Femur (tissue), 1 donor: ENCODE results near the gene PCARE.
A peak's percentile ranks its signal among the peaks of the same experiment; 100 is the strongest.
"Not testable (repeated sequence)": the region's sequence is repeated elsewhere in the genome, so short reads cannot be mapped to it uniquely, and the experiment has no call there.

Source experiments
- DNase-seq: peaks from one replicate; pipeline ENCODE4 v3.0.0-alpha.2; 2017

Gene PCARE

GRCh38 chr2:29090311-29090710, 16.0 kb upstream of the PCARE start:
- DNase-seq, result not testable (repeated sequence)

- DNase-seq, result no peak
These were observed 10.2 kb upstream of the PCARE start for GRCh38 chr2:29084554-29084953.

GRCh38 chr2:29082804-29083495, 8.6 kb upstream of the PCARE start:
- DNase-seq, result no peak

- no peak for DNase-seq
These were observed 6.8 kb upstream of the PCARE start for GRCh38 chr2:29080886-29081743.

GRCh38 chr2:29079887-29080286, 5.6 kb upstream of the PCARE start:
- no peak for DNase-seq

GRCh38 chr2:29075894-29076705, 1.8 kb upstream of the PCARE start:
- DNase-seq, result no peak

GRCh38 chr2:29073933-29074332, 390 bp downstream of the PCARE start:
- no peak for DNase-seq

- DNase-seq, result no peak
These were observed 1.2 kb downstream of the PCARE start for GRCh38 chr2:29072971-29073725.

- no peak for DNase-seq
These were observed 2.1 kb downstream of the PCARE start for GRCh38 chr2:29072251-29072650.

GRCh38 chr2:29071032-29071975, 3.0 kb downstream of the PCARE start:
- DNase-seq, result no peak

GRCh38 chr2:29070526-29070925, 3.8 kb downstream of the PCARE start:
- DNase-seq, result no peak

GRCh38 chr2:29068513-29068912, 5.8 kb downstream of the PCARE start:
- DNase-seq, result no peak

GRCh38 chr2:29066997-29067605, 7.2 kb downstream of the PCARE start:
- DNase-seq, result no peak

GRCh38 chr2:29066271-29066860, 8.0 kb downstream of the PCARE start:
- DNase-seq, result no peak

GRCh38 chr2:29065068-29065811, 9.1 kb downstream of the PCARE start:
- DNase-seq, result peak; percentile 43

GRCh38 chr2:29064746-29065067, 9.6 kb downstream of the PCARE start:
- no peak for DNase-seq

- DNase-seq, result no peak
These were observed 10.0 kb downstream of the PCARE start for GRCh38 chr2:29064346-29064715.

GRCh38 chr2:29063646-29064345, 10.5 kb downstream of the PCARE start:
- DNase-seq, result peak; percentile 52

- peak; percentile 62 for DNase-seq
These were observed 11.3 kb downstream of the PCARE start for GRCh38 chr2:29063056-29063455.
